HepG2 (cell line): ENCODE data around the gene ITGAV. TPM values are rescaled to one million over a fixed set of nuclear protein-coding genes. Genes with fewer than 3 reads are reported as not detected.

Experiments used
- KAT8 ChIP-seq: IDR thresholded peaks from 2 replicates; pipeline ENCODE4 v1.6.1; 2016; ENCODE audit warnings: missing genetic modification reagents, missing compliant biosample characterization
- KLF9 ChIP-seq: IDR thresholded peaks from 2 replicates; pipeline ENCODE4 v1.6.1; 2016; ENCODE audit warnings: low read depth
- MATR3 ChIP-seq: sonication (generic); formaldehyde crosslinking; IDR thresholded peaks from 2 replicates; pipeline ENCODE4 v1.4.0; 2020; ENCODE audit warnings: missing genetic modification reagents
- U2AF2 ChIP-seq: fragments of 200-400 bp; formaldehyde crosslinking; IDR thresholded peaks from 2 replicates; pipeline ENCODE4 v1.6.1; 2017; ENCODE audit warnings: low read depth, mild to moderate bottlenecking, low read length
- ZNF780A ChIP-seq: sonication (generic); formaldehyde crosslinking; IDR thresholded peaks from 2 replicates; pipeline ENCODE4 v1.8.0; 2022; ENCODE audit warnings: mild to moderate bottlenecking, missing genetic modification reagents, moderate library complexity
- ZSCAN12 ChIP-seq: sonication (generic); formaldehyde crosslinking; IDR thresholded peaks from 2 replicates; pipeline ENCODE4 v1.9.0; 2021; ENCODE audit warnings: mild to moderate bottlenecking, missing genetic modification reagents
- polyA plus RNA-seq, 8 experiments: library from polyadenylated mRNA; depleted of rRNA in 3 of 8; stranded (reverse) in 7 of 8; unstranded in 1 of 8; fragments of >200 nt; fragmentation: Illumina TruSeq in 4 of 8; extraction: Trizol in 4 of 8; gene quantifications; 2 replicates each; pipeline versions ENCODE4 v1.2.1 to v1.2.3, GENCODE V29; 2011 to 2016; ENCODE audit warnings: low read depth in 4 of 8, missing spikeins in 1 of 8, mixed read lengths in 1 of 8; ENCODE audit not compliant: insufficient read depth in 1 of 8
- total RNA-seq, 5 experiments: library from RNA; depleted of rRNA; stranded (reverse); fragments of >200 nt; fragmentation: Illumina TruSeq; extraction: Trizol; gene quantifications; 2 replicates each; pipeline ENCODE4 v1.2.3, GENCODE V29; 2016; ENCODE audit warnings: low read depth in 1 of 5
- TF ChIP-seq, protein P1 (sequence below): sonication (generic); formaldehyde crosslinking; IDR thresholded peaks from 2 replicates; pipeline ENCODE4 v1.4.0; 2020; ENCODE audit warnings: missing genetic modification reagents, mild to moderate bottlenecking, borderline replicate concordance
- TF ChIP-seq, protein P2 (sequence below): sonication (generic); formaldehyde crosslinking; IDR thresholded peaks from 2 replicates; pipeline ENCODE4 v1.4.0; 2020; ENCODE audit warnings: mild to moderate bottlenecking, missing genetic modification reagents, borderline replicate concordance

ITGAV gene
- total and polyA plus RNA-seq, 2 of the 13 experiments (the other 11 are each of a cell fraction or from before 2014, with no cell fraction given), result 59.1 to 60.4 TPM

DNA sequence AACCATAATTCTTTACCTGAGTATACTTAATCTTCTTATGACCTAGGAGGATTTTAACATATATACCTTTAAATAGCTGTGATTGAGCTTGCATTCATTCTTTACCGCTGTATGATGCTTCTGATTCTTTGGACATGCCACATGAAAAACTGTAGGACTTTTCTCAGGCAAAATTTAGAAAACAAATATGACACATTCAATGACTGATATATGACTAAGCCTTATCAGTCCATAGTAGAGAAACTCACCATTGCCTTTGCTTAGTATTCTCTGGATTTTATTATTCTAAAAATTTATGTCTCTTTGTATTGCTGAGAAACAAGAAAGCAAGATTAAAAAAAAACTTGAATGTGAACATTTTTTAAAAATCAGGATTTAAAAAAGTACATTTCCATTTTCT is 107.7 kb downstream of the ITGAV start (continued):
- TF ChIP-seq, protein P1, sequence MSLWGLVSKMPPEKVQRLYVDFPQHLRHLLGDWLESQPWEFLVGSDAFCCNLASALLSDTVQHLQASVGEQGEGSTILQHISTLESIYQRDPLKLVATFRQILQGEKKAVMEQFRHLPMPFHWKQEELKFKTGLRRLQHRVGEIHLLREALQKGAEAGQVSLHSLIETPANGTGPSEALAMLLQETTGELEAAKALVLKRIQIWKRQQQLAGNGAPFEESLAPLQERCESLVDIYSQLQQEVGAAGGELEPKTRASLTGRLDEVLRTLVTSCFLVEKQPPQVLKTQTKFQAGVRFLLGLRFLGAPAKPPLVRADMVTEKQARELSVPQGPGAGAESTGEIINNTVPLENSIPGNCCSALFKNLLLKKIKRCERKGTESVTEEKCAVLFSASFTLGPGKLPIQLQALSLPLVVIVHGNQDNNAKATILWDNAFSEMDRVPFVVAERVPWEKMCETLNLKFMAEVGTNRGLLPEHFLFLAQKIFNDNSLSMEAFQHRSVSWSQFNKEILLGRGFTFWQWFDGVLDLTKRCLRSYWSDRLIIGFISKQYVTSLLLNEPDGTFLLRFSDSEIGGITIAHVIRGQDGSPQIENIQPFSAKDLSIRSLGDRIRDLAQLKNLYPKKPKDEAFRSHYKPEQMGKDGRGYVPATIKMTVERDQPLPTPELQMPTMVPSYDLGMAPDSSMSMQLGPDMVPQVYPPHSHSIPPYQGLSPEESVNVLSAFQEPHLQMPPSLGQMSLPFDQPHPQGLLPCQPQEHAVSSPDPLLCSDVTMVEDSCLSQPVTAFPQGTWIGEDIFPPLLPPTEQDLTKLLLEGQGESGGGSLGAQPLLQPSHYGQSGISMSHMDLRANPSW, result no peak
- TF ChIP-seq ZNF780A (no peak), KLF9 (CRISPR knock-in tag) (no peak), KAT8 (CRISPR knock-in tag) (no peak), MATR3 (no peak), ZSCAN12 (no peak), U2AF2 (no peak)
- TF ChIP-seq, protein P2, sequence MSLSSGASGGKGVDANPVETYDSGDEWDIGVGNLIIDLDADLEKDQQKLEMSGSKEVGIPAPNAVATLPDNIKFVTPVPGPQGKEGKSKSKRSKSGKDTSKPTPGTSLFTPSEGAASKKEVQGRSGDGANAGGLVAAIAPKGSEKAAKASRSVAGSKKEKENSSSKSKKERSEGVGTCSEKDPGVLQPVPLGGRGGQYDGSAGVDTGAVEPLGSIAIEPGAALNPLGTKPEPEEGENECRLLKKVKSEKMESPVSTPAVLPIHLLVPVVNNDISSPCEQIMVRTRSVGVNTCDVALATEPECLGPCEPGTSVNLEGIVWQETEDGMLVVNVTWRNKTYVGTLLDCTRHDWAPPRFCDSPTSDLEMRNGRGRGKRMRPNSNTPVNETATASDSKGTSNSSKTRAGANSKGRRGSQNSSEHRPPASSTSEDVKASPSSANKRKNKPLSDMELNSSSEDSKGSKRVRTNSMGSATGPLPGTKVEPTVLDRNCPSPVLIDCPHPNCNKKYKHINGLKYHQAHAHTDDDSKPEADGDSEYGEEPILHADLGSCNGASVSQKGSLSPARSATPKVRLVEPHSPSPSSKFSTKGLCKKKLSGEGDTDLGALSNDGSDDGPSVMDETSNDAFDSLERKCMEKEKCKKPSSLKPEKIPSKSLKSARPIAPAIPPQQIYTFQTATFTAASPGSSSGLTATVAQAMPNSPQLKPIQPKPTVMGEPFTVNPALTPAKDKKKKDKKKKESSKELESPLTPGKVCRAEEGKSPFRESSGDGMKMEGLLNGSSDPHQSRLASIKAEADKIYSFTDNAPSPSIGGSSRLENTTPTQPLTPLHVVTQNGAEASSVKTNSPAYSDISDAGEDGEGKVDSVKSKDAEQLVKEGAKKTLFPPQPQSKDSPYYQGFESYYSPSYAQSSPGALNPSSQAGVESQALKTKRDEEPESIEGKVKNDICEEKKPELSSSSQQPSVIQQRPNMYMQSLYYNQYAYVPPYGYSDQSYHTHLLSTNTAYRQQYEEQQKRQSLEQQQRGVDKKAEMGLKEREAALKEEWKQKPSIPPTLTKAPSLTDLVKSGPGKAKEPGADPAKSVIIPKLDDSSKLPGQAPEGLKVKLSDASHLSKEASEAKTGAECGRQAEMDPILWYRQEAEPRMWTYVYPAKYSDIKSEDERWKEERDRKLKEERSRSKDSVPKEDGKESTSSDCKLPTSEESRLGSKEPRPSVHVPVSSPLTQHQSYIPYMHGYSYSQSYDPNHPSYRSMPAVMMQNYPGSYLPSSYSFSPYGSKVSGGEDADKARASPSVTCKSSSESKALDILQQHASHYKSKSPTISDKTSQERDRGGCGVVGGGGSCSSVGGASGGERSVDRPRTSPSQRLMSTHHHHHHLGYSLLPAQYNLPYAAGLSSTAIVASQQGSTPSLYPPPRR, result no peak
- TF ChIP-seq, all 625 proteins: peak for 0
